ENCODE measurements around the gene RIMBP3B.
"Not testable (repeated sequence)": the region's sequence is repeated elsewhere in the genome, so short reads cannot be mapped to it uniquely, and the experiment has no call there.

GRCh38 chr22:21438013-21438412 lies 54.5 kb downstream of the RIMBP3B start:
- TF ChIP-seq CTCF (IDR thresholded peaks at IDR 0.05 in 2 of 3, conservative IDR thresholded peaks at IDR 0.05 in 1 of 3; ENCODE audit: borderline replicate concordance in 1 of 3, insufficient read depth in 1 of 3, low read depth in 2 of 3, low read length in 2 of 3); REST (IDR thresholded peaks at IDR 0.05; ENCODE audit: low read depth); EZH2phosphoT487 (IDR thresholded peaks at IDR 0.05; ENCODE audit: borderline replicate concordance); POLR2A (IDR thresholded peaks at IDR 0.05; ENCODE audit: borderline replicate concordance, extremely low read depth, insufficient read depth, insufficient read length); MAX (IDR thresholded peaks at IDR 0.05); POLR2AphosphoS5 (IDR thresholded peaks at IDR 0.05; ENCODE audit: low read depth, low read length); ZFX (IDR thresholded peaks at IDR 0.05); SIN3A (IDR thresholded peaks at IDR 0.05; ENCODE audit: low read depth); TCF7L2 (IDR thresholded peaks at IDR 0.05; ENCODE audit: borderline replicate concordance, extremely low read depth, insufficient read depth, insufficient read length); CEBPB (IDR thresholded peaks at IDR 0.05; ENCODE audit: low read depth); EZH2 (IDR thresholded peaks at IDR 0.05); YY1 (IDR thresholded peaks at IDR 0.05; ENCODE audit: extremely low read depth, insufficient replicate concordance, low read depth, low read length); RAD21 (IDR thresholded peaks at IDR 0.05; ENCODE audit: low read depth): not testable (repeated sequence)

Measured in HCT116 (cell line).